SK-N-SH treated with all-trans-retinoic acid at 6 μM for 48 hours (cell line): ENCODE results near the gene ZMYM2.

Experiments used
- ARNTL ChIP-seq: fragments of 450-650 bp; formaldehyde crosslinking; IDR thresholded peaks from 2 replicates; pipeline ENCODE4 v1.5.0; 2020; ENCODE audit warnings: low read depth, mild to moderate bottlenecking, moderate library complexity, borderline replicate concordance
- CREB5 ChIP-seq: fragments of 250-450 bp; sonication (Bioruptor Pico); IDR thresholded peaks from 2 replicates; pipeline ENCODE4 v1.5.1; 2020; ENCODE audit warnings: low read depth, mild to moderate bottlenecking, moderate library complexity
- CSDC2 ChIP-seq: fragments of 250-450 bp; sonication (Bioruptor Pico); IDR thresholded peaks from 2 replicates; pipeline ENCODE4 v1.5.0; 2020; ENCODE audit warnings: mild to moderate bottlenecking, moderate library complexity
- ESRRG ChIP-seq: fragments of 250-450 bp; sonication (Bioruptor Pico); IDR thresholded peaks from 2 replicates; pipeline ENCODE4 v1.6.1; 2021; ENCODE audit warnings: mild to moderate bottlenecking
- TCF4 ChIP-seq: fragments of 250-450 bp; sonication (Bioruptor Pico); IDR thresholded peaks from 2 replicates; pipeline ENCODE4 v1.8.0; 2021; ENCODE audit warnings: mild to moderate bottlenecking, moderate library complexity, borderline replicate concordance
- TOX ChIP-seq: fragments of 250-450 bp; sonication (Bioruptor Pico); IDR thresholded peaks from 2 replicates; pipeline ENCODE4 v1.8.0; 2021; ENCODE audit warnings: mild to moderate bottlenecking, moderate library complexity, borderline replicate concordance
- ZFP3 ChIP-seq: fragments of 250-450 bp; sonication (Bioruptor Pico); IDR thresholded peaks from 2 replicates; pipeline ENCODE4 v1.5.0; 2020; ENCODE audit warnings: mild to moderate bottlenecking, moderate library complexity

- TF ChIP-seq TOX (CRISPR knock-in tag) (no peak), ZFP3 (no peak), CREB5 (no peak), CSDC2 (no peak), ESRRG (CRISPR knock-in tag) (no peak), TCF4 (no peak), ARNTL (CRISPR knock-in tag) (no peak)
Measured at GRCh38 chr13:20127262-20127561, 168.7 kb downstream of the ZMYM2 start.
